ENCODE results near the gene BRME1.

- no peak for TF ChIP-seq TAF1 (IDR thresholded peaks at IDR 0.05; ENCODE audit: low read depth)
- TF ChIP-seq CTCF (IDR thresholded peaks at IDR 0.05; ENCODE audit: poor library complexity, severe bottlenecking): no peak
- no peak for TF ChIP-seq EZH2 (IDR thresholded peaks at IDR 0.05; ENCODE audit: borderline replicate concordance, insufficient read depth, low read length, poor library complexity, severe bottlenecking)
- no peak for TF ChIP-seq EP300 (conservative IDR thresholded peaks at IDR 0.05; ENCODE audit: poor library complexity, severe bottlenecking)
- TF ChIP-seq RAD21 (conservative IDR thresholded peaks at IDR 0.05): no peak
- no peak for TF ChIP-seq REST (IDR thresholded peaks at IDR 0.05; ENCODE audit: borderline replicate concordance)
- no peak for TF ChIP-seq POLR2AphosphoS5 (IDR thresholded peaks at IDR 0.05)
- no peak for TF ChIP-seq SMC3 (conservative IDR thresholded peaks at IDR 0.05; ENCODE audit: poor library complexity)
- no peak for TF ChIP-seq MXI1 (conservative IDR thresholded peaks at IDR 0.05; ENCODE audit: poor library complexity, severe bottlenecking)
Observed at GRCh38 chr19:13868663-13869062, 37.3 kb downstream of the BRME1 start.
